GM21576 (cell line): ENCODE results near the gene SAG.

ENCODE experiments used
- ATAC-seq: cut with Tn5 transposase; IDR thresholded peaks from one replicate; pipeline ENCODE4 v1.9.1; 2021; ENCODE audit warnings: mild to moderate bottlenecking, moderate library complexity; ENCODE audit not compliant: unreplicated experiment

SAG gene

GRCh38 chr2:233307565-233307964 lies at the start of gene SAG:
Gene SAG (plus strand): TSS chr2:233307816. CDS start chr2:233309190, 1,374 bp downstream.
- no peak for ATAC-seq

- ATAC-seq, result no peak
Measured at GRCh38 chr2:233258211-233258610, 49.4 kb upstream of the SAG start.

- ATAC-seq, result no peak
Measured at GRCh38 chr2:233259730-233260129, 47.9 kb upstream of the SAG start.

GRCh38 chr2:233260661-233261060 lies 47.0 kb upstream of the SAG start:
- ATAC-seq, result no peak

- ATAC-seq, result peak; percentile 65
Measured at GRCh38 chr2:233261819-233262555, 45.6 kb upstream of the SAG start.

- ATAC-seq, result peak; percentile 6
Measured at GRCh38 chr2:233262562-233262961, 45.1 kb upstream of the SAG start.

GRCh38 chr2:233263045-233263570 lies 44.5 kb upstream of the SAG start:
- ATAC-seq, result no peak

- ATAC-seq, result no peak
Measured at GRCh38 chr2:233264667-233265066, 42.9 kb upstream of the SAG start.

GRCh38 chr2:233265899-233266431 lies 41.7 kb upstream of the SAG start:
- ATAC-seq, result no peak

- ATAC-seq, result no peak
Measured at GRCh38 chr2:233266481-233266880, 41.1 kb upstream of the SAG start.

- peak; percentile 84 for ATAC-seq
Measured at GRCh38 chr2:233267516-233268245, 39.9 kb upstream of the SAG start.

- ATAC-seq, result no peak
Measured at GRCh38 chr2:233270366-233270765, 37.2 kb upstream of the SAG start.

- no peak for ATAC-seq
Measured at GRCh38 chr2:233270951-233271350, 36.7 kb upstream of the SAG start.

GRCh38 chr2:233271693-233272092 lies 35.9 kb upstream of the SAG start:
- no peak for ATAC-seq

- no peak for ATAC-seq
Measured at GRCh38 chr2:233273120-233273519, 34.5 kb upstream of the SAG start.

- no peak for ATAC-seq
Measured at GRCh38 chr2:233275223-233275622, 32.4 kb upstream of the SAG start.

- ATAC-seq, result no peak
Measured at GRCh38 chr2:233278921-233279320, 28.7 kb upstream of the SAG start.

- no peak for ATAC-seq
Measured at GRCh38 chr2:233280114-233280693, 27.4 kb upstream of the SAG start.

- ATAC-seq, result no peak
Measured at GRCh38 chr2:233281553-233281952, 26.1 kb upstream of the SAG start.

GRCh38 chr2:233281992-233282603 lies 25.5 kb upstream of the SAG start:
- ATAC-seq, result no peak

GRCh38 chr2:233285921-233286320 lies 21.7 kb upstream of the SAG start:
- no peak for ATAC-seq
